Stimulated activated CD4-positive, alpha-beta T cell treated with anti-CD3 and anti-CD28 coated beads, Interleukin-4, amount 100 ng/mL, for 48 hours (primary cell): ENCODE data around the gene ZPBP2.
"Not testable (repeated sequence)": the region's sequence is repeated elsewhere in the genome, so short reads cannot be mapped to it uniquely, and the experiment has no call there.

Experiments
- DNase-seq, 2 donors: peaks; one replicate each; pipeline ENCODE4 v3.0.0-alpha.2; 2020; ENCODE audit warnings: low read depth in 2 of 2

ZPBP2 gene

GRCh38 chr17:39855911-39856649, 11.9 kb upstream of the ZPBP2 start:
- DNase-seq: not testable (repeated sequence)

DNA sequence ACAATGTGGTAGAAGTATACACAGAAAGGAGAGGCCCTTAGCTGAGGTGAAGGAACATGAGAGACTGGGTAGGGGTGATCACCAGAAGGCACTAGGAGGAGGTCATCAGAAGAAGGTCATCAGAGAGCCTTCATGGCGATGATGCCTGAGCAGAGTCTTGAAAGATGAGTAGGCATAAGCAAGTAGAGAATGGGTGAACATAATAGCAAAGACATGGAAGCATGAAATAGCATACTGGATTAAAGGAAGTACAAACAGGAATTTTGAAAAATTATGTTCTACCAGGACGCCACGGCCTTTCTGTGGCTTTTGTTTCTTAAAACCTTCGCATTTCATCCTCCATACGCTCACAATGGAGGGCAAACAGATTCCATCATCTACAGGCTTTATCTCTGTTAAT, 6.8 kb upstream of the ZPBP2 start:
- DNase-seq: no peak

GRCh38 chr17:39863244-39863917, 4.6 kb upstream of the ZPBP2 start:
- no peak for DNase-seq

- peak; percentile 74 to 86 for DNase-seq
Measured at GRCh38 chr17:39863918-39864746, 3.9 kb upstream of the ZPBP2 start, which contains the start of gene IKZF3. Gene IKZF3, minus strand, starts transcription at chr17:39864312. Its CDS starts 186 bp downstream, at chr17:39864126.

GRCh38 chr17:39866013-39866730, 1.8 kb upstream of the ZPBP2 start:
- no peak for DNase-seq

DNA sequence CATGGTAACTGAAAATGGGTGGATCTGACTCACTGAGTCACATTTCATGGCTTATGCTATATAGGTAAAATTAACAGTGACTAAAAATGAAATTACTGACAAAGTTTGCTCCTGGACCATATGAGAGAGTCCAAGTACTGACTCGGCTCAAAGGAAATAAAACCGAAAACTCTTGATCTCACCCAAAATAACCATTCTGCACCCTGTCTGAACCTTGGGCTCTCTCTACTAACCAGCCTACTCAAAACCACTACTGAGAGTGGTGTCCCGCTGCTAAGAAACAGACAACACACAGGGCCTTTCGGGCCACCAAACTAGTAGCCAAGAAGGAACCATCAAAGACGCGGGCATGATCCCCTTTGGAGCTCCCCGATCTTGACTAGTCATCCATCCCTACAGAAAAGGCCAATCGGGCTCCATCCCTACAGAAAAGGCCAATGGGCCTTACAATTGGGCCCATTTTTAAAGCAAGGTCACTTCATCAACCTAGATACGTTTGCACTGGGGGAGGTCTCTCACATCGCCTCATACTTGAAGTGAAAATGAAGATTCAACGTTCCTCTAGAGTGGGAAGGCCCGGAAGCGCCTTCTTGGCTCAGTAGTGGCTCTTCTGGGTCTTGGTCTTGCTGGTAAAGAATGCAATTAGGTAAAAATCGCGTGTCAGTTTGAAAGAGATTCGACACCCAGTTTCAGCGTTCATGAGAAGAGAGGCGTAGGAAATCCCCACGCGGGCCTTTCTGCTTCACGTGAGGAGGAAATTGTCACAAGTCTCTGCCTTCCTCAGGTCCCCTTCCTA, 720 bp upstream of the ZPBP2 start:
- peak; percentile 38 to 59 for DNase-seq

GRCh38 chr17:39868554-39868942, 546 bp downstream of the ZPBP2 start:
- no peak for DNase-seq

GRCh38 chr17:39870776-39871175, 2.8 kb downstream of the ZPBP2 start:
- no peak for DNase-seq

DNA sequence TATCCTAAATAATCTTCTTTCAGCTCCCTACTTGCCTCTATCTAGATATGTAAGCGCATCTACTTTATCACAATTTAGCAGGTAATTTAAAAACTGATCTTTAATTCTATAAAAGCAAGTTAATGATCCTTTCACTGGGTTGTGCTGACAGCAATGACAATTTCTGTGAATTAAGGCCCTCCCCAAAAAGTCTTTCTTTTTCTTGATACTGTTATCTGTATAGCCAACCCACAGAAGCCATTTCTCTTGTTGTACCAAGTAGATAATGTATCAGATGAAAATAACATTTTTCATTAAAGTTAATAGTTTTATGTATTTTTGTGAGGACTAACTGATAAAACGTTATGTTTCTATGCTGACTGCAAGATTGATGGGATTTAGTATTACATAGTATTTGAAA, 3.8 kb downstream of the ZPBP2 start:
- no peak for DNase-seq

GRCh38 chr17:39872751-39873150, 4.7 kb downstream of the ZPBP2 start:
- DNase-seq: no peak

DNA sequence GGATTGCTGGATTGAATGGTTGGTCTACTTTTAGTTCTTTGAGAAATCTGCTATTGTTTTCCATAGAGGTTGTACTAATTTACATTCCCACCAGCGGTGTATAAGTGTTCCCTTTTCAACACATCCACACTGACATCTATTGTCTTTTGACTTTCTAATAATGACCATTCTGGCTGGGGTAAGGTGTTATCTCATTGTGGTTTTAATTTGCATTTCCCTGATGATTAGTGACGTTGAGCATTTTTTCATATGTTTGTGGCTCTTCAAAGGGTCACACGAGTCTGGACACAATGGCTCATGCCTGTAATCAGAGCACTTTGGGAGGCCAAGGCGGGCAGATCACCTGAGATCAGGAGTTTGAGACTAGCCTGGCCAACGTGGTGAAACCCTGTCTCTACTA, 18.1 kb downstream of the ZPBP2 start:
- not testable (repeated sequence) for DNase-seq

GRCh38 chr17:39887078-39887477, 19.1 kb downstream of the ZPBP2 start:
- DNase-seq: no peak

DNA sequence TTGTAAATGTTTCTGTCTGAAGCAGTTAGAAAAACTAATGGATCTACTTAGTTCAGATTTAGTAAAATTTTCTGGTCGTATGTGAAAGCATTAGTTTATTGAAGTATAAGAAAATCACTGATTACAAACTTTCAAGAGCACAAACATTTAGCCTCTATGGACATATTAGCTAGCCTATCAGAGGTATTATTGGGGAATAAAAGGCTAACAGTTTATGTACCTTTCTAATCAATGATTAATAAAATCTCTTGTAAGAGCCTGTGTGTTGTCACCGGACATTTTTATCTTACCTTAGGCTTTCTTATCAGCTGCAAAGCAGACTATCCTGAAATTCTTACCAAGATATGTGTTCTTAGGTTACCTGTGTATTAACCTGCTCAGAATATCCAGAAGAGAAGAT, 21.2 kb downstream of the ZPBP2 start:
- DNase-seq: no peak

- DNase-seq: no peak
Measured at GRCh38 chr17:39894681-39895376, 26.8 kb downstream of the ZPBP2 start.

DNA sequence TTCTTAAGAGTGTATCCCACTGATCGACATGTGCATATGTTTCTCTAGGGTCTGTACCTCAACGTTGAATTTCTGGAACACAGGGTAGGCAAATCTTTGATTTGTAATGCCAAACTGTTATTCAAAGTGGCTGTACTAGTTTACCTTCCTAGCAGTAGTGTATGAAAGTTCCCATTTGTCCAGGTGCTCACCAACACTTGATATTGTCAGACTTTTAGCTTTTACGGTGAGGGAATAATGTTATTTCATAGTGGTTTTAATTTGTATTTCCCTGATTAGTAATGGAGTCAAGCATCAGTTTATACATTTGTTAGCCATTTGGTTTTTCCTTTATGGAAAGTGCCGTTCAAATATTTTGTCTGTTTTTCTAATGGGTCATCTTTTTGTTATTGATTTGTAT, 30.1 kb downstream of the ZPBP2 start:
- DNase-seq: no peak

- no peak for DNase-seq
Measured at GRCh38 chr17:39899215-39899614, 31.2 kb downstream of the ZPBP2 start.

DNA sequence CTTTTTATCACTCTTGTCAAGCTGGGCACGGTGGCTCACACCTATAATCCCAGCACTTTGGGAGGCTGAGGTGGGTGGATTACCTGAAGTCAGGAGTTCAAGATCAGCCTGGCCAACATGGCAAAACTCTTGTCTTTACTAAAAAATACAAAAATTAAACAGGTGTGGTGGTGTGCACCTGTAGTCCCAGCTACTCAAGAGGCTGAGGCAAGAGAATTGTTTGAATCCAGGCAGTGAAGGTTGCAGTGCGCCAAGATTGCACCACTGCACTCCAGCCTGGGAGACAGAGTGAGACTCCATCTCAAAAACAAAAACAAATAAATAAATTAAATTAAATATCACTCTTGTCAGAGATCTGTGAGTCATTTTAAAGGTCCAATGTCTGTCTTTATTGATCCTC, 34.0 kb downstream of the ZPBP2 start:
- not testable (repeated sequence) for DNase-seq

- no peak for DNase-seq
Measured at GRCh38 chr17:39903158-39903884, 35.3 kb downstream of the ZPBP2 start.

- DNase-seq: no peak
Measured at GRCh38 chr17:39904990-39905288, 36.9 kb downstream of the ZPBP2 start.

DNA sequence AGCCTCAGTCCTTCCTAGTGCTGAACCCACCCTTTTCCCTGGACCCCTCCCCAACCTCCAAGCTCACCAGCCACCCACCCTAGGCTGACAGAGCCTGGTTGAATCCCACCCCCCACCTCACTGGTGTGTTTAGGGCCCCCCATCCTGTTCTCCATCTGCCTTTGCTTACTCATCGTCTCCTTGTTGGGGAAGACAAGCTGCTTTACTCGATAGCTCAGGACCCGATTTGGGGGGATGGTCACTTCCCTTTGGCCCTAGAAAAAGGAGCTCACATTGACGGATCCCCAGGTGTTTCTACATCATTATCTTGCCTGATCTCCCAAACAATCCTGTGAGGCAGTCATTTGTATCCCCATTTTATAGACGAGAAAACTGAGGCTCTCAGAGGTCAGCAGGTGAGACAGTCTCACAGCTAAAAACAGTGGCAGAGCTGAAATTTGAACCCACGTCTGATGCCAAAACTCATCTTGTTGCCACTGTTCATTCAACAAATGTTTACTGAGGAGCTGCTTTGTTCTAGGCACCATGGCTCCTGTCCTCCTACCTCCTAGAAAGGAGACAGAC, 40.9 kb downstream of the ZPBP2 start:
- no peak for DNase-seq
